ENCODE measurements around the gene PDZD7. TPM values are rescaled to one million over a fixed set of nuclear protein-coding genes. Genes with fewer than 3 reads are reported as not detected.

Gene PDZD7
- total and polyA plus RNA-seq, 9 of the 15 experiments (the other 6 are each of a cell fraction or from before 2014, with no cell fraction given), result 0.04 to 0.24 (median 0.08) TPM; not detected in 3

GRCh38 chr10:101000127-101000914 is 30.6 kb downstream of the PDZD7 start:
- peaks cover 32% of the 10 kb centered on the region; the same call in 2 of the 3 replicates for H3K36me3 ChIP-seq (ENCODE audit: control insufficient read depth, insufficient read depth, low read length)
- peak overlapping the region; percentile 76 for H3K4me3 ChIP-seq
- DNase-seq (ENCODE audit: extremely low read depth in 1 of 4, low spot score in 3 of 4), result peak in 3 of 4 experiments; percentile 21 to 27 (median 27)
- intact Hi-C loops (cut with micrococcal nuclease), result no loop called here
- H3K79me2 ChIP-seq (ENCODE audit: control insufficient read depth, insufficient read depth, low read length), result peaks cover 64% of the 10 kb centered on the region
- FAIRE-seq, result no peak
- H3K27ac ChIP-seq (ENCODE audit: extremely low read depth, low read depth, low read length), result peak overlapping the region; percentile 88
- ChIA-PET POLR2A (interaction anchor here (0.7 to 1.0 kb wide), 2 partner anchors 11 to 65 kb away, joined by 3 to 5 read pairs; no protein-coding TSS in a partner anchor), CTCF (ENCODE audit: low intra/inter-chr PET ratio) (interaction anchor here (9.3 kb wide), 1 partner anchor 12 kb away, joined by 150 read pairs; no protein-coding TSS in a partner anchor)
- H3K9me3 ChIP-seq (replicated peaks; ENCODE audit: control insufficient read depth, insufficient read depth, low read depth, low read length), result no peaks in the 10 kb centered on the region
- peak overlapping the region; percentile 59 for H2AFZ ChIP-seq (ENCODE audit: low read depth, low read length)
- no TSS peak for BruUV-seq (replicated peaks)
- WGBS (ENCODE audit: insufficient coverage, low coverage, missing lambda C conversion rate), result 1% methylated on average over 14 of the region's 19 CpGs
- H4K20me1 ChIP-seq (replicated peaks; ENCODE audit: control insufficient read depth, insufficient read depth, low read length), result no peaks in the 10 kb centered on the region
- H3K9me1 ChIP-seq (ENCODE audit: control insufficient read depth, insufficient read depth, low read length), result no peaks in the 10 kb centered on the region
- in situ Hi-C loops (cut with MboI), result no loop called here
- H3K9ac ChIP-seq (ENCODE audit: insufficient read depth in 1 of 2, low read depth in 2 of 2, low read length in 2 of 2), result peak overlapping the region; percentile 85 to 90
- H3K27me3 ChIP-seq (ENCODE audit: control insufficient read depth in 2 of 2, insufficient read depth in 2 of 2, low read length in 2 of 2), result no peaks in the 10 kb centered on the region
- peak overlapping the region; percentile 100 for H3K4me2 ChIP-seq (ENCODE audit: insufficient read depth, low read length)
- ATAC-seq, result no peak
- H3K4me1 ChIP-seq (replicated peaks in 1 of 2; ENCODE audit: control insufficient read depth in 2 of 2, insufficient read depth in 2 of 2, low read length in 2 of 2), result peaks cover 26 to 77% of the 10 kb centered on the region in 2 experiments; a peak in 4 of 5 replicates
- TF ChIP-seq ZFP1 (CRISPR knock-in tag; IDR thresholded peaks at IDR 0.05) (no peak), ZNF79 (CRISPR knock-in tag; IDR thresholded peaks at IDR 0.05; ENCODE audit: low read depth) (no peak), FOXO4 (CRISPR knock-in tag; IDR thresholded peaks at IDR 0.05) (no peak), CC2D1A (IDR thresholded peaks at IDR 0.05) (no peak), KDM4B (IDR thresholded peaks at IDR 0.05; ENCODE audit: borderline replicate concordance in 2 of 2, low read depth in 1 of 2) (no peak), CHD1 (IDR thresholded peaks at IDR 0.05; ENCODE audit: low read length) (peak; percentile 71), ZBTB7A (IDR thresholded peaks at IDR 0.05; ENCODE audit: borderline replicate concordance, control insufficient read depth, low read depth, low read length) (0 out of 2 replicates have a peak, but pooled peaks have one; percentile 37), BRCA1 (IDR thresholded peaks at IDR 0.05) (no peak), BRCA1 (CRISPR knock-in tag; IDR thresholded peaks at IDR 0.05) (no peak), RFX7 (CRISPR knock-in tag; IDR thresholded peaks at IDR 0.05) (no peak), RBBP5 (IDR thresholded peaks at IDR 0.05; ENCODE audit: borderline replicate concordance, insufficient read depth, low read length, poor library complexity, severe bottlenecking) (peak; percentile 13), CEBPZ (IDR thresholded peaks at IDR 0.05; ENCODE audit: borderline replicate concordance, low read depth, low read length) (no peak), YY1 (IDR thresholded peaks at IDR 0.05; ENCODE audit: borderline replicate concordance in 1 of 3, control insufficient read depth in 1 of 3, extremely low read depth in 1 of 3, insufficient read depth in 3 of 3, insufficient read length in 1 of 3, insufficient replicate concordance in 2 of 3, low read depth in 1 of 3, low read length in 2 of 3) (peak in 1 of 3 experiments; percentile 56), CBX1 (IDR thresholded peaks at IDR 0.05; ENCODE audit: low read depth) (no peak), ZZZ3 (IDR thresholded peaks at IDR 0.05) (no peak), YBX1 (IDR thresholded peaks at IDR 0.05) (no peak), GTF2E2 (tag; IDR thresholded peaks at IDR 0.05) (no peak)
